Superior temporal gyrus (tissue), 1 donor: ENCODE results near the gene FGF8.

Experiments
- DNase-seq: peaks from one replicate; pipeline ENCODE4 v3.0.0-alpha.2; 2016; ENCODE audit errors: extremely low spot score

FGF8 gene

DNA sequence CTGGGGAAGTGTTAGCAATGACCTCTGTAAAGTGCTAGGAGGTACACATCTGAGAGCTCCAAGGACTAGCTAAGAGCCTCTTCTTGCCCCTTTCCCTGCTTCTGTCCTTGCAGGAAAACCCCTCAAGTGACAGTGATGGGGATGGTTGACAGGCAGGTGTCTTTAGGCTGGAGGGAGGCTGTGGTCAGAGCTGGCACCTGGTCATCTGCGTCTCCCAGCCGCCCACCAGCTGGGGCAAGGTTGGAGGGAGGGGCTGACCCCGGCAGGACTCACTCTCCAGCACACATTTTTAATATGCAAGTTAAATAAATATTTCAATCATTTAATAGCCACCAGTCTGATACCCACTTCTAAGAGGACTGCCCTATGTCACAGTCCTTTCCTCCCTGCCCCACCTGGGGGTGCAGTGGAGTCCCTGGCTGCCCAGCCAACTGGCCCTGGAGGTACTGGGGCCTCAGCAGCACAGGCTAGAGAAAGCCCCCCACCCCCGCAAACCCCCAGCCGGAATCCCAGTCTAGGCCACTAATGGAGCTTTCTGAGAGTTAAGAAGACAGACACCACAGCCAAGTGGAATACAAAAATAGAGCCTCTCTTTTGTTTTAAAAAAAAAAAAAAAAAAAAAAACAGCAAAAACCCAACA lies 6.3 kb downstream of the FGF8 start:
- no peak for DNase-seq

DNA sequence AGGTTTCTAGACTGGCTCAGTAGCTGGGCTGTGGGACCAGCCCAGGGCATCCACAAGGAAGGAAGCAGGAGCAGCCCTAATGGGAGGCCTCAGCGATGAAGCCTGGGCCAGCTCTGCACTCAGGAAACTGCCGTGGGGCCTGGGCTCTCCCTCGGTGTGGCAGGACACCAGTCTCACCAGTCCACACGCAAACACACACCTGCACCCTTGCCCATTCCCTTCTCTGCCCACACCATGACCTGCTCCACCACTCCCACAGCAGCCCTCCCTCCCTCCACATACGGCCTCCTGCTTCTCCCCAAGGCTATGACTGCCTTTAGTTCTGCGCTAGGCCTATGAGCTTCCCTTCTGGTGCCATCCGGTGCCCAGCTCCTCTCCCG lies 7.1 kb downstream of the FGF8 start:
- no peak for DNase-seq

DNA sequence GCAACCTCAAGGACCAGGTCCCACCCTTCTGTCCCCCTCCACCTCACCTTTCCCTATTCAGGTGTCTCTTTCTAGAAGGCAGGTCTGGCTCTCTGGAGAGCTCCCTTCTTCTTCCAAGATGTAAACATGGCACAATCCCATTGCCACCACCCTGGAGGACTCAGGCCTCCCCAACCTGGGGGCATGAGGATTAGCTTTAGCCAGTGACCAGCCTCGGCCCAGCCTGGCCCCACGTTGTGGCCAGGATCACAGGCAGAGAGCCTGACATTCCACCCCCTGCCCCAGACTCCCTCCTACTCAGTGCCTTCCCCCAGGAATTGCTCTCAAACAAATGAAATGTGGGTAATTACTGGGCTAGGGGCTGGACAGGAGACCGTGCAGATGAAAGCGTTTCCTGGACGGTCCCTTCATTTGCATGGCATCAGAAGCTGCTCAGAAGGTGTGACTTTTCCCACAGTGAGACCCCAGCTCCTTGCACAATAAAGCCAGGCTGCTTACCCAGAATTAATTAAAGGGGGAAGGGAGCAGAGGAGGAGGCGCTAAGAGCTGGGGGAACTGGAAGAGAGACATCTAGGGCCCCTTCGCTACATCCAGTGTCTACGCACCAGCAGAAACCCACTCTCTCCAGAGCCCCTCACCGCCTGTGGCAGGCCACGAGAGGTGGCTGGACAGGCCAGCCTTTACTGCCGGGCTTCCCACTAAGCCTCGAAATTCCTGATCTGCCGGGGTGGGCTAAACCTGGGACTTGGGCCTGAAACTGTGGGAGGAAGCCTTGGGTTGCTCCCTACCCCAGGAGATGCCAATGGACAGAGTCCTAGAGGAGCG lies 7.7 kb downstream of the FGF8 start:
- DNase-seq, result no peak

DNA sequence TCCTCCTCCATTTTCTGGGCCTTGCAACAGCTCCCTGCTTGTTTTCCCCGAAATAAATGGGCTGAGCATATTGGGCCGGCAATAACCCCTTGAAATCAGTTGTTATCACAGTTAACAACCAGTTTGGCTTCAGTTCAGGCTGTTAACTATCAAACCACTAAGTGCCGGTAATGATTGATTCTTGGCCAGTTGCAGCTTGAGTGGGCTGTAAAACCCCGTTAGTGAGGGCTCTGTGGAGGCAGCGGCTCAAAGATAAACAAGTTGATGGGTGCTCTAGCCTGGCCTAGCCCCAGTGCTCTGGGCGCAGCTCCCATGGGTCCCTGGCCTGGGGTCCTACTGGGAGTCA lies 8.3 kb downstream of the FGF8 start:
- DNase-seq, result no peak

DNA sequence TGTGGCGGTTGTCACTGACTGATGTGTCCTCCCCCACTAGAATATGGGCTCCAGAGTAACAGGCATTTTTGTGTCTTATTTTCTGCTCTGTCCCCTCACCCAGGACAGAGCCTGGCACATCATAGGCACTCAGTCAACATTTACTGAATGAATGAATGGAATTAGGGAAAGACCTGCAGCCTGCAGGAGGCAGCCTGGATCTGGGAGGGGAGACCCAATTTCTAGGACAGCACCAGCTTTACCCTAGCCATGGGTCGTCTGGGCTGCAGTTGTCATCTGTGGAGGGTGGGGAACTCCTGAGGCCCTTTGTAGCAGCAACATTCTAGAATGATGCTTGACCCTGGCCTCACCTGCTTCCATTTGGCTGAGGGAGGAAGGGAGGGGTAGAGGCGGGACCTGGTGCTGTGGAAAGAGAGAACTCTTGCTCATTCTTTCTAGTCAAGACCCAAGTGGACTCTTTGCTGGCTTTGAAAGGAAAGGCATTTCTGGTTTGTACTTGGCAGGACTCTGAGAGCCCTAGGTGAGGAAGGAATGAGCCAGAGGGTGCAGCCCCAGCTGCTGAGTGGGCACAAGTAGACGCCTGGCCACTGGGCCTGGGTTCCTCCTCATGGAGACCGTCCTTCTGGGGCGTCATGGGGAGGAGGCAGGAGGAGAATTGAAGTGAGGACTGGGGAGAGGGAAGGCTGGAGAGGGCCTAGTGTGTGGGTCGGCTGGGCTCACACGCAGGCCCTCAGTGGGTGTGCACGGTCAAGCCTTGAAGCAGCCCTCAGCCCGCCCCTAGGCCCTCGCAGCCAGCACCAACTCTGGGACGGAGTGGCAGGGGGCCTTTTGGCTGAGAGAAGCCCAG lies 8.9 kb downstream of the FGF8 start:
- DNase-seq, result no peak

DNA sequence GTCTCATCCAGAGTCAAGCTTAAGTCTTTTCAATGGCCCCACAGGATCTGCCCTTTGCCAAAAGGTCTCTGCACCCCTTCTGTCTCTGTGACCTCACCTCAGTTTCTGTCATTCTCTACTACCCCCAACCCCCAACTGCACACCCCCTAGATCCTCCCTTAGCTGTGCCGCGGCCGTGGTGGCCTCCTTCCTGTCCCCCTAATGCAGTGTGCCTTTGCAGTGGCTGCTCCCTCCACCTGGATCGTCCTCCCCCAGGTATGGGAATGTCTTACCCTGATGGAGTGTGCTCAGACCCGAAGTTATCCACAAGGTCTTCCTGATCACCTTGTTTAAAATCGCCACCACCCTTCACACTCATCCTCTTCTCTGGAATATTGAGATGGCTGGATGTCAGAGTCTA lies 9.6 kb downstream of the FGF8 start:
- DNase-seq, result no peak

DNA sequence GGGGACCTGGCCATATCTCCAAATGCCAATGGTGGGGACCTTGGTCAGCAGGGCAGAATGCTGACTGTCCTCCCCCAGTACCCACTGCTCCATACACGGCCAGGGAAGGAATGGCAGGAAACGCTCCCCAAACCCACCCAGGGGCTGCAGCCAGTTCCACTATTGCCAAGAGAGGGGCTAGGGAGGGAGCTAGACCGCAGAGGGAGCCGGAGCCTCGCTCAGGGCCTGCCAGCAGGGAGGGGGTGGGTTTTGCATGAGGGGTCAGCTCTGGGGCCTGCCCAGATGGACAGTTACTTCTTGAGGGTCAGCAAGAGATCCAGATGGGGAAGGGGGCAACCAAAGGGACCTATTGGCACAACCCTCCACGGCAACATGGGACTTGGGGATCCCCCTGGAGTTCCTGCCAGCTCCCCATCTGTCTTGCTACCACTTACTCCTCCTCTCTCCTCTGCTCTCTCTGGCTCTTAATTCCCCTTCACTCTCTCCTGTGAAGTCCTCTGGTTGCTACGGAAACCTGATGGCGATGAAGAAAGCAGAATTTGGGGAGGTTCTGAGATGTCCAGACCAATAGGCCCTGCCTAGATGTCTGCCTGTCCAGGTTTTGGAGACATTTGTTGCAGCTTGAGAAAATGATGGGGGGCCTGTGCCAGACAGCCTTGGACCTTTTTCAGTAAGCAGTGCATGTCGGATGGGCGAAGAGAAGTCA lies 12.6 kb downstream of the FGF8 start:
- no peak for DNase-seq

DNA sequence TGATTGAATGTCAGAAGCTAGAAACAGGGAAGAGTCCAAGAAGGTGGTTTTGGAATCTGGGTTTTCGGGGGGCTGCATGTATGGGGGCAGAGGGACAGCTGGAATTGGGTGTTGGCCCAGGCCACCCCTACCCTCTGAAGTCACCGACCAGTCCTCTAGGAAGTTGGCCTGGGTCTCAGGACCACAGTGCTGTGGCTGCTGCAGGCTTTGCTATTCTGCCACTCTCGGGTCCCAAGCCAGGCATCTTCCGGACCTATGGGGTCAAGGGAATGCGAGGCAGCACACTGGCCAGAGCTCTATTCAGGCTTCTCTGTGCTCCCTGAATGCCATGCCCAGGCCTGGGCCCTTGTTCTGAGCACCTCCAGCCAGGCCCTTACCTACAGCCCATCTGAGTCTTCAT lies 13.2 kb downstream of the FGF8 start:
- no peak for DNase-seq

DNA sequence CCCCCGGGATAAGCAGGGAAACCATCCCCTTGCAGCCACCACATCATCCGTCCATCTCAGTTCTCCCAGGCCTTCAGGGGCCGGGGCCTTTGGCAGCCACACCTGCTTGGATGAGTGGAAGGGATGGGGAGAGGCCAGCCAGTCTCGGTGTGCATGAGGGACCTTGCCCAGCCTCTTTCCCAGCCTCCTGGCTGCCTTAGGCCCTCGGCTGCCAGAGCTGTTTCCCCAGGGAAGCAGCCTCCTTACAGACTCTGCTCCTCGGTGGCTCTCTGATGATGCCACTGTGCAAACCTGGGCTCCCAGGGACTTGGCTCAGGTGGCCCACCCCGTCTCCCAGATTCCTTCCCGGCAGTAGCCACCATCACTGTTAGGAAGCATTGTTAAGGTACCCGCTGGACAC lies 14.7 kb downstream of the FGF8 start:
- no peak for DNase-seq

DNA sequence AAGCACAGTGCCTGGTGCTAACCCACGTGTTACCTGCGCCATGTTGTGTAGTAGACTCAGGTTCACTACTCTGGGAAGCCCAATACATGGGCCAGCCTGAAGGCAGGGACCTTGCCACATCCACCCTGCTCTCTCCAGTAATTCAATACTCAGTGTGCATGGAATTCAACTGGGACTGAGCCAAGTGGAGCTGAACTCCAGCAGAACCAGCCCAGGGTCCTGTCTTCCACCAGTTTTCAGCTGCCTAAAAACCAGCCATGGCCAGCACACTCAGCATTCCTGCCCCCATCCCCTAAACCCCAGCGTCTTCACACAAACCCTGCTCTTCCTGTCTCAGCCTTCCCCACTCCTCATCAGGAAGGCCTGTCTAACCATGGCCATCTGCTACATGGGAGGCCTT lies 15.4 kb downstream of the FGF8 start:
- no peak for DNase-seq

DNA sequence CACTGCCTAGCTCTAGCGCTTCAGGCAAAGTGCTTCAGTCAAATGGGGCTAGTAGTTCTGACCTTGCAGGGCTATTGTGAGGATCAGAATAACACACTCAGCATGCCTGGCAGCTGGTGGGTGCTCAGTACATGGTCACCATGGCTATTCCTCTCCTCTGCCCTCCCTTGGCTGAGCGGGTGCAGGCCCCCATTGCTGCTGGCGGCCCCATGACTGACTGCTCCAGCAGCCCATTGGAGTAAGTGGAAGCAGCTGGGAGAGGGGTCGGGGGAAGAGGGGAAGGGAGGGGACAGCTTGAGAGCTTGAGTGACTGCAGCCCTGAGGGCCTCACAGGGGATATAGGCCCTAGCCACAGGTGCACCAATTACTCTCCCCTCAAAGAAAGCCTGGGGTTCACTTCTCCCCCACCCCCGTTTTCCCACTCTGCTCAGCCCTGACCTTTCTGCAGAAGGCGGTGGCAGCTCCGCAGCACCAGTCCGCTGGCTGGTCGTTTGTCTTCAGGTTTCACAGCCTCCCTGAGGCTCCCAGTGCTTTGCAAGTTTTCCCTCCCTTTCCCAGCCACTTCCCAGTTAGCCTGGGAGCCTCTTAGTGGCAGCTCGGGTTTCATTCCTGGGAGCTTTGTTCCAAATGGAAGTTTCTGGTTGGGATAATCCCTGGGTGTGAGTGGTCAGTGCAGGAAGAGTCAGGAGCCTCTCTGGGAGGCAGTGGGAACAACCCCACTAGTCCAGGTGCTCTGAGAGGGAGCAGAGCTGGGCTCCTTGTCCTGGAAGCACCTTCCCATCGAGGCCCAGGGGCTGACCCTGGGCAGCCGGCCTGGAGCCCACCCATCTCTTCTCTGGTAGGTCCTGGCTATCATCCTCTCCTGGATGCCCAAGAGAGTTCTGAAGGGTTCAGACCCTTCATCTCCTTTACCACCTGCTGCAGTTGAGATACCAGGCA lies 16.3 kb downstream of the FGF8 start:
- DNase-seq, result no peak

DNA sequence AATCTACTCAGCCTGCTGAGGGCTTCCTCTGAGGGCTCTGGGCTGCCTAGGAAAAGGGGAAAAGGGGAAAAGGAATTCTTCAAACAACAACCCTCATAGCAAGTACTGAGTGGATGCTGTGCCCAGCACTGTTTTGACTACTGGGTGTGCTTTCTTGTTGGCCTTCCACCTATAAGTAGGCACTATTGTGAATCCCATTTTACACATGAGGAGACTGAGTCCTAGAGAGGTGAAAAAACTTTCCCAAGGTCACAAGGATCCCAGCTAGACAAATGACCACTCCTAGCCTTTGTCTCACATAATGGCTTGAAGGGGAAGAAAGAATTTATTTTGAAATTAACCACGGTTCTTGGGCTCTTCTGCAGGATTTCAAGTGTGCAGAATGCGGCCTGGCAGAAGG lies 17.1 kb downstream of the FGF8 start:
- no peak for DNase-seq

DNA sequence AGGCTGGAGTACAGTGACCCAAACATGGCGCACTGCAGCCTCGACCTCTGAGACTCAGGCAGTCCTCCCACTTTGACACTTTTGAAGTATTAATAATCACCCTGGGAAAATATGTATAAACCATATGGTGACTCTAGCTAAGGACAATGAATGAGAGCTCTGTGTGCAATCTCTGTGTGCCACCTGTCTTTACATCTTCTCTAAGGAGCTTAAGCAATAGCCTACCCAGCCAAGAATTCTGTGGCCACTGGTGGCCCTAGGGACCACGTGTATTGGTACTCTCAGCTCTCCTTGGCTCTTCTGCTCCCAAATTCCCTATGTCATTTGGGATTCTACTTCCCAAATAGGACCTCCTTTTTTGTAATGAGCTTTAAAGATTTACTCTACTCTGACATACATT lies 23.7 kb downstream of the FGF8 start:
- DNase-seq, result no peak

DNA sequence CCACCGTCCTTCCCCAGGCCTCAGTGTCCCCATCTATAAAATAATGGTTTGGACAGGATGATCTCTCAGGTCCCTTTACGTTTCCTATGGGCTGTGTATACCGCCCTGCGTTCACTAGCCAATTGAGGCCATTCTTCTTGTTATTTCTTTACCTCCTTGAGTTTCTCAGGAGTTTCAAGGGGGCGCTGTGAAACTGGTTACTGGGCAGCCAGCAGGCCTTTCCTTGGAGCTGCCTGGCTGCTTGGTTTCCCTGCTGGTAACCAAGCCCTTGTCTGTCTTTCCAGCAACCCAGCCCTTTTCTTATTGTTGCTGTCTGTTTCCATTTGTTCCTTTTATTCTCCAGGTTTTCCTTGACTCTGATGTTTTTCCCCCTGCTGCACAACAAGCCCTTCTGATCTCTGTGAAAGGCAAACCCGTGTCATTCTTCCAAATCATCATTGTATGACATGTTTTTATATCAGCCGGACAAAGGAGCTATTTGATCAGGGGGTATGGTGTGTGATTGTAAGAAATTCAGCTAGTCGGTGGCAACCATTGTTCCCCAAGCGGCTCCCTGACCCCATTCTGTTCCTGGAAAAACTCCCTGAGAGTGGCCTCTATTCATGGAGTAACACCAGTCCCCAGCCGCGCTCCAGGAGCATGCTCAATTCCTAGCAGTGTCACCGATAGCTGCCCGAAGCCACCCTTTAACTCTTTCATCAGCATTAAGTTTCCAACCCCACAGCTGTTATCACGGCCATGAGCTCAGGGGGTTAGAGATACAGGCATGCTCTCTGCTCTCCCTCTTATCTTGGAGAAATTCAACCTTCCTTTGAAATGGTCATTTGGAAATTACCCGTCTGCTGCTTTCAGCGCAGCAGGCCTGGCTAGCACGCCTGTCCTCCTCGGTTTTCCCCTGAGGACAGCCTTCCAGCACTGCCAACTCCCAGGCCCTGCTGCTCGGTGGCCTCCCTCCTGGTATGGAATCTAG lies 26.6 kb downstream of the FGF8 start:
- peak; percentile 19 for DNase-seq

DNA sequence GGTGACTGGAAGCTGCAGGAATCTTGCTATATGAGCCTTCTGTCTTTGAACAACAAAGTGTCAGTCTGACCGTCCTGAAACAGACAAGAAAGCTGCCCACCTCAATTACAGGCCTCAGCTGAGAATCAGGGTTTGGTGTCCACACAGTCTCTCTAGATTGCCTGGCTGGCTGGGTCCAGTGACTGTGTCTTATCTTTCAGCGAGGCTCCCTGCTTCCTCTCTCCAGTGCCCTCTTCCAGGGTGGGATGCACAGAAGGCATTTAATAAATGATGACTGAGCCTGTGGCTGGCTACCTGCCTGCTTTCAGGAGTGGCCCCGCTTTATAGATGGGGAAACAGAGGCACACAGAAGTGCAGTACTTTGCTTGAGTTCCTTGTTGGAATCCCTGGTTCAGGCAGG lies 27.4 kb downstream of the FGF8 start:
- DNase-seq, result no peak

DNA sequence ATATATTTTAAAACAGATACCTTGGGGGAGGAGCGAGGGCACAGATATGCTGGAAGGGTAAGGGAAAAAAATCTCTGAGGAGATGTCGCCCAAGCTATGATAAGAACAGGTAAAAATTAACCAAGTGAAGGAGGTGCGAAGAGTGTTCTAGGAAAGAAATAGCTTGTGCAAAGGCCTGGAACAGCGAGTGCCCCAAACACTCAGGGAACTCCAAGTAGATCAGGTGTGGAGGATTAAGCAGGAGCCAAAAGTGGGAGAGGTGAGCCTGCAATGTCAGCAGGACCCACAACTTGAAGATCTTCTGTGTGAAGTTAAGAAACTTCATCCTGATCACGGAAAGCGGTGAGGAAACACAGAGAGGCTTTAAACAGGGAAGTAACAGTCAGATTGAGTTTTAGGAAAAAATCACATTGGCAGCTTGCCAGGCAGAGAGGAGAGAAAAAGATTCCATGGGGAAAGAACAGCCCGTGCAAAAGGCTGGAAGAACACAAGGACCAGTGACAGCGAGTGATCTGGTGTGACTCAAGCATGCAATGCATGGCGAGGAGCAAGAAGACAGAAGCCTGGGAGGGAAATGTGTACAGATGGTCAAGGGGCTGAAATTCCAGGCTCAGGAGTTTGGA lies 30.7 kb downstream of the FGF8 start:
- no peak for DNase-seq

DNA sequence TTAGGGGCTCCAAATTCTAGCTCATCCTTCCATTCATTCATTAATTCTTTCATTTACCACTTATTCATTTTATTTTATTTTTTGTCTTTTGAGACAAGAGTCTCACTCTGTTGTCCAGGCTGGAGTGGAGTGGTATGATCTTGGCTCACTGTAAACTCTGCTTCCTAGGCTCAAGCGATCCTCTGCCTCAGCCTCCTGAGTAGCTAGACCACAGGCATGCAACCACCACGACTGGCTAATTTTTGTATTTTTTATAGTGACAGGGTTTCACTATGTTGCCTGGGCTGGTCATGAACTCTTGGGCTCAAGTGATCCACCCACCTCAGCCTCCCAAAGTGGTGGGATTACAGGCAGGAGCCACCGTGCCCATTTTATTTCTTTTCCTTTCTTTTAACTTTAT lies 31.6 kb downstream of the FGF8 start:
- no peak for DNase-seq

DNA sequence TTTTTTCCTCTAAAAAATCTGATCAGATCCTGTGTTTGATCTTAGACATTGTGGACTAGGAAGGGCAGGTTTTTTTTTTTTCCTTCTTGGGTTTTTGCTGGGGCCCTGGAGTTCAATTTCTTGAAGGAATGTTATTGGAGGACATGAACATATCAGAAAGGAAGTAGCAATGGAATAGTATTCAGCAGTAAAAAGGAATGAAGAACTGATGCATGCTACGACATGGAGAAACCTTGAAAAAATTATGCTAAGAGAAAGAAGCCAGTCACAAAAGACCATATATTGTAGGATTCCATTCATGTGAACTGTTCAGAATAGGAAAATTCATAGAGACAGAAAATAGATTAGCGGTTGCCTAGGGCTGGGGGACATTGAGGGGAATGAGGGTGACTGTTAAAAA lies 34.0 kb downstream of the FGF8 start:
- no peak for DNase-seq

DNA sequence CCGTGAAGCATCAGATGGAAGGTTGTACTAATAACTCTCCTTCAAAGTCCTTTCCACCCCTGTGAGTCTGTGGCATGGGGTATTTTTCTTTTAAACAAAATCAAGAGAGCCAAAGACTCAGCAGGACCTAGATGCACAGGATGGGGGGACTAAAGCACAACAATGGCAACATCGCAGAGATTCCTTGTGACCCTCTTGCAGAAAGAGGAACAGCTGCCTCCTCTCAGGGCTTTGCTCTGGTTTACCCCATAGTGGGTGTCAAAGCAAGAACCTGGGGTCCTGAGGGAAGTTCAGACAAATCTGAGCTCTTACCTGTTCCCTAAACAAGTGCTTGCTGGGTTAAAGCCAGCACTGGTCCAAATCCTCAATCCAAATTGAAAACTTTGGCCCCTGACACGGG lies 39.2 kb downstream of the FGF8 start:
- DNase-seq, result no peak
